Non-pigmented ciliary epithelial cell (primary cell): Measurements from ENCODE around the gene GOLGA1.
"Not testable (repeated sequence)": the region's sequence is repeated elsewhere in the genome, so short reads cannot be mapped to it uniquely, and the experiment has no call there.

Source experiments
- DNase-seq: peaks from one replicate; pipeline ENCODE4 v3.0.0-alpha.2; 2010; ENCODE audit warnings: low read depth

Gene GOLGA1

GRCh38 chr9:124940894-124941678, at the start of gene GOLGA1:
Gene GOLGA1, minus strand, starts transcription at chr9:124941083. Its CDS starts 2,372 bp downstream, at chr9:124938711.
- DNase-seq = peak; percentile 58

- DNase-seq = no peak
Measured at GRCh38 chr9:124983698-124984097, 42.8 kb upstream of the GOLGA1 start.

DNA sequence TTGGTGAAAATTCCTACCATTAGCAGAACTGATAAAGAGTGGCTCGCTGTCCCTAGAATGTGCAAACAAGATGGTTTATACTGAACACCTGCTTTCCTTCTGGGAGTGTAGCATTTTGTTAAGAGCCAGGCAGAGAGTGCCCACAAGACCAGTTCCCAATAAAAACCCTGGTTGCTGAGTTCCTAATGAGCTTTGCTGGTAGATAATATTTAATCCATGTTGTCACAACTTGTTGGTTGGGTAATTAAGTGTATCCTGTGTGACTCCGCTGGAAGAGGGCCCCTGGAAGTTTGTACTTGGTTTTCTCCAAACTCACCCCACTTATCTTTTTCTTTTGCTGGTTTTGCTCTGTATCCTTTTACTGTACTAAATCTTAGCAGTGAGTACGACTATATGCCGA, 39.5 kb upstream of the GOLGA1 start:
- no peak for DNase-seq

- no peak for DNase-seq
Measured at GRCh38 chr9:124975131-124975530, 34.2 kb upstream of the GOLGA1 start.

- no peak for DNase-seq
Measured at GRCh38 chr9:124973807-124974206, 32.9 kb upstream of the GOLGA1 start.

GRCh38 chr9:124972241-124972770, 31.4 kb upstream of the GOLGA1 start:
- no peak for DNase-seq

- DNase-seq = no peak
Measured at GRCh38 chr9:124969401-124969800, 28.5 kb upstream of the GOLGA1 start.

DNA sequence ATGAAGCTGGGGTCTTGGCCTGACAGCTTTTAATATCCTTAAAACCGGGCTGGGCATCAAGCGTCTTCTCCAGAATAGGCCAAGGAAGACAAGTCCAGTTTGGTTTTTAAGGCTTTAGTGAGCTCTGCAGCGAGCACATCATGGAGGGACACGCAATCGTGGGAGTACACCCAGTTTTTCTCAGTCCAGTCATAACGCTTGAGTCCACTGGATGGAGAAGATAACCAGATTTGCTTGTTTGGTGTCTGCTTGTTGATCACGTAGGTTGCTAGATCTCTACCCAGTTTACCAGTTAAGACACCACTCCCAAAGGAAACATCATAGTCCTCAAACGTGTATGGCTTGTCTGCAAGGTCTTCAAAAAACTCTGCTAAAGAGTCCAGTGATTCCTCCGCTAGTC, 27.4 kb upstream of the GOLGA1 start:
- DNase-seq = no peak

DNA sequence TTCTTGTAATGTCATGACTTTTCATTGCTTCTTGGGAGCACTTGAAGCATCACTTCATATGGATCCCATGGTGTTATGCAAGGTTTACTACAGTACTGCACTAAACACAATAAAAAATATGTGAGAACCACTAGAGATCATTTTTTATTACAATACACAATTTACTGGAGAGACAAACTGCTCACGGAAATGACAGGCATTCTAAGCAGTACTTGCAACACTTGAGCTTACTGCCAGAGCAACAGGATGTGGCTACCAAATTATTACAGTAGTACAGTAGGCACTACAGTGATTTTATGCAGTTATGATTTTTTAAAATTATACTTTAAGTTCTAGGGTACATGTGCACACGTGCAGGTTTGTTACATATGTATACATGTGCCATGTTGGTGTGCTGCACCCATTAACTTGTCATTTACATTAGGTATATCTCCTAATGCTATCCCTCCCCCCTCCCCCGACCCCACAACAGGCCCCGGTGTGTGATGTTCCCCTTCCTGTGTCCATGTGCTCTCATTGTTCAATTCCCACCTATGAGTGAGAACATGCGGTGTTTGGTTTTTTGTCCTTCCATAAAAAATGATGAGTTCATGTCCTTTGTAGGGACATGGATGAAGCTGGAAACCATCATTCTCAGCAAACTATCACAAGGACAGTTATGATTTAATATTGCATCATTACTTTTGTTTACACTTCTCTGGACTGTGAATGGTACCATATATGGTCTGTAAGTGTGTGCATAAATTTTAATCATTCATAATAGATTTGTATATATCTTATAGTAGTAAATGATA, 25.1 kb upstream of the GOLGA1 start:
- not testable (repeated sequence) for DNase-seq

- DNase-seq = no peak
Measured at GRCh38 chr9:124964604-124965003, 23.7 kb upstream of the GOLGA1 start.

DNA sequence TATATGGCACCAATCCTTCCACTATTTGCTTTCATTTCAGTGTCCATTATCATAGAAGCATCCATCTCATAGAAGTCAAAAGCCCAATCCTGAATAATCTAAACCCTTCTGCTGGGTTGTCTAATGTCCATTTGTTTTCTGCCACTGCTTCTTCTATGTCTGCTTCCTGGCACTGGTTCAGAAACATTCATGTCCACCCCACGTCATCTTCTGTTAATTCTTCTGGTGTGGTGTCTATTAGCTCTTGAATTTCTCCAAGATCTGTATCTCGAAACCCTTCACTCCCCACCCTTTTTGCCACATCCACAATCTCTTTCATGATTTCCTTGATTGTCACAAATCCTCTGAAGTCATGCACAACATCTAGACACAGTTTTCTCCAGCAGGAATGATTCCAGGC, 23.2 kb upstream of the GOLGA1 start:
- DNase-seq = no peak

DNA sequence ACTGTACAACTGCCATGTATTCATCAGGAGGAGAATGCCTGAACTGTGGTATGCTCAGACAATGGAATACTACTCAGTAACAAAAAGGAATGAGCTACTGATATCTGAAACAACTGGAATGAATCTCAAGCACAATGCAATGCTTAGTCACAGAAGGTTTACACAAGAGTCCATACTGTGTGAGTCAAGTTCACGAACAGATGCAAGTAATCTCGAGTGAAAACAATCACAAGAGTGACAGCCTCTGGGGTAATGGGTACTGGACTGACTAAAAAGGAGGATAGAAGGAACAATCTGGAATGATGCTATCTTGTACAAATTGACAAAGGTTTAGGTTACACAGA, 19.5 kb upstream of the GOLGA1 start:
- DNase-seq = no peak

- not testable (repeated sequence) for DNase-seq
Measured at GRCh38 chr9:124959671-124960408, 19.0 kb upstream of the GOLGA1 start.

- no peak for DNase-seq
Measured at GRCh38 chr9:124954255-124954654, 13.4 kb upstream of the GOLGA1 start.

DNA sequence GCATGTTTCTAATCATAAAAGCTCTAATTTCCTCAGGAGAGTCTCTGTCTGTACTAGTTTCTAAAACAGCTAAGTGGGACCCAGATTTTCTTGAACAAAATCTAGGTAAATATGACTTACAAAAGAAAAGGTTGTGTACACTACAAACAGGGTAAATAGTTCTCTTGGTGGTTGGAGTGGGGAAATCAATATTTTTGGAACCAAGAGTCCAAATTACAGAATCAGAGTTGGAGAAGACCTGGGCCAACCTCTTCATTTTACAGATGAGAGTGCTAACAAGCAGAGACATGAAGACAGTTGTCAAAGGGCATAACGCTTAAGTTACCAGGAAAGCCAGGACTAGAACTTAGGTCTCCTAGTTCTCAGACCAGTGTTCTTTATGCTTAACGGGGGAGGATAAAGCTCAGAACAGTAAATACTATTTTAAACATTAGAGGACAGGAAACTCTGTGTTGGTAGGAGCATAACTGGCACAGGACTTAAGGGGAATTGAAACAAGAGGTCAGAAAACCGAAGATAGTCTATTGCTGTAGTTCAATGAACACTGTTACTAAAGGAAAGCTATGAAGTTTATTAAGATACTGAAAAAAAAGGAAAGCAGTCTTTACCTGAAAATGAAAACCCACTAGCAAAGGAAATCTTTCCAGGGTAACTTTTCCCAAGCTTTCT, 9.3 kb upstream of the GOLGA1 start:
- DNase-seq = no peak

GRCh38 chr9:124949387-124949786, 8.5 kb upstream of the GOLGA1 start:
- DNase-seq = no peak

GRCh38 chr9:124947727-124948391, 7.0 kb upstream of the GOLGA1 start:
- DNase-seq = no peak

DNA sequence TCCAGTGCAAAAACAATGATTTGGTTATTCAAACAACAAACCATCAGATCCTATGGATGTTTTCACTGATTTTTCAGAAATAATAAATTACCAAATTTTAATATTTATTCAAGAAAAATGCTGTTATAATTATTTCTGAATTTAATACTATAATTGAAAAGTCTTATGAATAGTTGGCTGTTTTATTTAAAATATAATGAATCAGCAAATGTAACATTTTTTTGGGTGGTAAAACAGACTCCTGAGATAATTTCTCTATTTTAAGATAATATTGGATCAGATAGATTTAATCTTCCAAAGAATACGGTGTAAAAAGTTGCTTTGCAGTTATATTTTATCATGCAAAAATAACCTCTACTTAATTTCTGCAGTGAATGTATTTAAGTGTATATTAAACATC, 5.3 kb upstream of the GOLGA1 start:
- no peak for DNase-seq

GRCh38 chr9:124941679-124942561, 1.0 kb upstream of the GOLGA1 start:
- no peak for DNase-seq

- no peak for DNase-seq
Measured at GRCh38 chr9:124940521-124940893, 376 bp downstream of the GOLGA1 start.
